Measurements from ENCODE around the gene MRPL14.
"Not testable (repeated sequence)": the region's sequence is repeated elsewhere in the genome, so short reads cannot be mapped to it uniquely, and the experiment has no call there.

MRPL14 gene

GRCh38 chr6:44150317-44150917, 23.2 kb upstream of the MRPL14 start:
- DNase-seq (ENCODE audit: low read depth, low spot score): no peak

GRCh38 chr6:44149369-44150012, 22.2 kb upstream of the MRPL14 start:
- DNase-seq (ENCODE audit: low read depth, low spot score): no peak

DNA sequence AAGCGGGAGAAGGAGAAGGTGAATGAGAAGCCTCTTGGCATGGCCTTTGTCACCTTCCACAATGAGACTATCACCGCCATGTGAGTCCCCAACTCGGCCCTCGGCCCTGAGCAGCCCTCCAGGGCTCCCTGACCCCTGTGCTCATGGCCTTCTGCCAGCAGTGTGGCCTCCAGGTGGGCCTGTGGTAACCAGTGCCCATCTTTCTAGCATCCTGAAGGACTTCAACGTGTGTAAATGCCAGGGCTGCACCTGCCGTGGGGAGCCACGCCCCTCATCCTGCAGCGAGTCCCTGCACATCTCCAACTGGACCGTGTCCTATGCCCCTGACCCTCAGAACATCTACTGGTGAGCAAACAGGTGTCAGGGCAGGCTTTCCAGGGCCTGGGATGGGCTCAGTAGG, 21.1 kb upstream of the MRPL14 start:
- no peak for DNase-seq (ENCODE audit: low read depth, low spot score)

- DNase-seq (ENCODE audit: low read depth, low spot score): no peak
These were observed 20.0 kb upstream of the MRPL14 start for GRCh38 chr6:44147256-44147655.

DNA sequence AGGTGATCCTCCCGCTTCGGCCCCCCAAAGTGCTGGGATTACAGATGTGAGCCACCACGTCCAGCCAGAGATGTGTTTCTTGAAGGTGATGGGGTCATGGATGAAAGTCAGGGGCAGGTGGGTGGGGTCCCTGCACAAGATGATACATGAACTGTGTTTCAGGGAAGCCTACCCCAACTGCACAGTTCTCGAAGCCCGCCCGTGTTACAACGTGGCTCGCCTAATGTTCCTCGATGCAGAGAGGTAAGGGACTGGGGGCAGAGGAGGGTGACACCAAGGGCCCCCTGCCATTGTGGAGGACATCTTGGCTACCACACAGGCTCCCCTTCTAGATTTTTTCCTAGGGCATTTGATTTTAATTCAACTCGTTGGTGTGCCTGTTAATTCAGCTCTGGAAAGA, 19.4 kb upstream of the MRPL14 start:
- DNase-seq (ENCODE audit: low read depth, low spot score): no peak

GRCh38 chr6:44145839-44146238, 18.6 kb upstream of the MRPL14 start:
- DNase-seq (ENCODE audit: low read depth, low spot score): no peak

DNA sequence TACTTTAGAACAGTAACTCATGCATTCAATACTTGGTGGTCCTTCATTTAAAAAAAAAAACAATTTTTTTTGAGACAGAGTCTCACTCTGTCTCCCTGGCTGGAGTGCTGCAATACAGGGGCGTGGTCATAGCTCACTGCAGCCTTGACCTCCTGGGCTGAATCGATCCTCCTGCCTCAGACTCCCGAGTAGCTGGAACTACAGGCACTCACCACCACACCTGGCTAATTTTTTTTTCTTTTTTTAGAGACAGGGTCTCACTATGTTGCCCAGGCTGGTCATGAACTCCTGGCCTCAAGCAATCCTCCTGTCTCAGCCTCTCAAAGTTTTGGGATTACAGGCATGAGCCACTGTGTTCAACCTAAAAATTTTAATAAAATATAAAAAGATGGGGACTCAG, 17.3 kb upstream of the MRPL14 start:
- not testable (repeated sequence) for DNase-seq (ENCODE audit: low read depth, low spot score)

DNA sequence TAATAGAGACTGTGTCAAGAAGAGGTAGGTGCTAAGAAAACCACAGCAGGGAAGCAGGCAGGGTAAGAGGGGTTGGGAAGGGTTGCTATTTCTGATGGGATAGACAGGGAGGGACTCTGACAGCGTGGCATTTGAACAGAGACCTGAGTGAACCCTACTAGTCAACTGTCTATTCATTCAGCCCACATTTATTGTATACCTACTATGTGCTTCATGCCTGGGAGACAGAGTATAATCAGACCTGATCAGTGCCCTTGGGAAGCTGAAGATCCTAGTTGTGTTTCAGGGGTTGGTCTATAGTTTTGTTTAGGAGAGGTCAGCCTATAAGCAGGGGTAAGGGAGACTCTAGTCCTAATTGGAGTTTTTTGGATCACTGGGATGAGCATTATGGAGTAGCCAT, 16.5 kb upstream of the MRPL14 start:
- no peak for DNase-seq (ENCODE audit: low read depth, low spot score)

DNA sequence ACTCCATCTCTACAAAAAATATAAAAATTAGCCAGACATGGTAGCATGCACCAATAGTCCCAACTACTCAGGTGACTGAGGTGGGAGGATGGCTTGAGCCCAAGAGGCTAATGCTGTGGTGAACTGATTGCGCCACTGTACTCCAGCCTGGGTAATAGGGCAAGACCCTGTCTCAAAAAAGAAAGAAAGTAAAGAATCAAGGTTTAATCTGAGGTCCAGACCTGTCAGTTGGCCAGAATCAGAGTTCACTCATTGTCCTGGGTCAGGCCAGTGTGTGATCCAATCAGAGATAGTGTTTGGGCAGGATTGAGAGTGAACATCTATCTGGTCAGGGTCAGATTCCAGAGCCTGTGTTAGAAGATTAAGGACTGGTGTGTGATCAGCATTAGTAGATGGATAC, 15.6 kb upstream of the MRPL14 start:
- DNase-seq (ENCODE audit: low read depth, low spot score): no peak

DNA sequence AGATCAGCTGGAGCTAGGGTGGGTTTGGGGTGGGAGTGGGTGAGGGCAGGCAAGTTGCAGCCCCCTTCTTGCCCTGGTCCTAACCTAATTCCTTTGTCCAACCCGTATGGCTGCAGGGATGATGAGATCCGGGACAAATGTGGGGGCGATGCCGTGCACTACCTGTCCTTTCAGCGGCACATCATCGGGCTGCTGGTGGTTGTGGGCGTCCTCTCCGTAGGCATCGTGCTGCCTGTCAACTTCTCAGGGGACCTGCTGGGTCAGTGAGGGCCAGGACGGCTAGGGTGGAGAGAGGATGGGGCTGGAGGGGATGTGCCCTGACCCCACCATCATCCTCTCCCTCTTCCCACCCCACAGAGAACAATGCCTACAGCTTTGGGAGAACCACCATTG, 12.1 kb upstream of the MRPL14 start:
- no peak for DNase-seq (ENCODE audit: low read depth, low spot score)

GRCh38 chr6:44138717-44139350, 11.6 kb upstream of the MRPL14 start:
- no peak for DNase-seq (ENCODE audit: low read depth, low spot score)

- DNase-seq (ENCODE audit: low read depth, low spot score): no peak
These were observed 8.6 kb upstream of the MRPL14 start for GRCh38 chr6:44135875-44136274.

- no peak for DNase-seq (ENCODE audit: low read depth, low spot score)
These were observed 8.0 kb upstream of the MRPL14 start for GRCh38 chr6:44135173-44135758.

DNA sequence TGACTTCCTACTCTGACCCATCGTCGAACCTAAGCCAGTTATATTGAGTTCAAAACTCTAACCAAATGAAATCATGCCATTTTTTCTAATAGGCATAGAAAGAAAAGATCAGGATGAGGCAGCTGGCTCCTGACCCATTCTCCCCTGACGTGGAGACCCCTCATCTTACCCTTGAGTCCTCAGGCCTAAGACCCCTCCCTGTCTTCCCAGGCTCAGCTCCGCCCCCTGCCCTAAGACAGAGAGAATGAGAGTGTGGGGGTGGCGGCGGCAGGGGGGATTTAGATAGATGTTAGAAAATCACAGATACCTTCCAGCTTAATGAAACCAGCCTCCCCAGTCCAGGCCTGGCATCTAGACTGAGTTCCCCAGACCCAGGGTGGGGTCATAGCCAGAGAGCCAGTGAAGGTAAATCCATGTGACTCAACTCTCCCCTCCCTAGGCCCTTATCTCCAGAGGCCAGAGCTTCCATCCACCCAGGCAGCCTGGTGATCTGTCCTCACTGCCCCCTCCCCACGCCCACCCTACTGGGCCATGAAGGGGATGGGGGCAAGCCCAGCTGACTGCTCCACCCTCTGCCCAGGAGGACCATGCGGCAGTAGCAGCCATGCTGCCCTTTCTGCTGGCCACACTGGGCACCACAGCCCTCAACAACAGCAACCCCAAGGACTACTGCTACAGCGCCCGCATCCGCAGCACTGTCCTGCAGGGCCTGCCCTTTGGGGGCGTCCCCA, 6.9 kb upstream of the MRPL14 start:
- no peak for DNase-seq (ENCODE audit: low read depth, low spot score)

DNA sequence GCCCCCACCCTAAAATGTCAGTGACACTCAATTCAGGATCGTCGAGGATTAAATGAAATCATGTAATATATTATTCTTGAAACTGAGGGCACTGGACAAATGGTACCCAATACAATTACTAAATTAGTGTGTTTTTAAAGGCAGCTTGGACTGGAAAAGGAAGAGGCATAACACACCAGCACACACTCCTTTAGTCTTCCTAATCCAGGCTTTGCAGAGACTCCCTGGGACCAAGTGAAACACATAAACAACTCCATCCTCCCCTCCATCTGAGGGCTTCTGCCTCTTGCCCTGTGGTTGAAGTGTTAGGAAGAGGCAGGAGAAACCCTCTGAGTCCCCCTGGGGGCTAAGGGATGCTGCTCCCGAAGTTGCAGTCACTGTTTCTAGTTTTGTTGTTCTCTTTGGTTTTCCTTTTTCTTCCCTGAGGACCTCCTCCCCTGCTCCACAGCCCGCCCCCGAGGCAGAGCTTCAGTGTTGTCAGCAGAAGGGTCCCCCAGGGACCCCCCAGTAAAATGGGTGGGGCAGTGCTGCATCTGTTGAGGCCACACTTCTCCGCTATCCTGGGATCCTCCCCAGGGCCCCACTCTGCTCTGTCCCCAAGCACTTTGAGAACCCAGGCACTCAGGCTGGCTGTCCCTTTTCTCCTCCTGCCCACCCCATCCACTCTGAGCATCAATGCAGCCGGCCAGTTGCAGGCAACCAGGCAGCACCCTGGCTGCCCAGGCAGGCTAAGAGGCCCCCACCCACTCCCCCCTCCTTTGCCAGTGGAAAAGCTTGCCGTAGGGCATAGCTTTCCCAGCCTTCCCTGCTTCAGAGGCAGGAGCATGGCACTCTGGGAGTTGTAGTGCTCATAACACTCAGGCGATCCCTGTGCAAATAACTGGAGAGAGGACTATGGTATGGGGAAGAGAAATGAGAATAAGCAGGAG, 6.0 kb upstream of the MRPL14 start:
- no peak for DNase-seq (ENCODE audit: low read depth, low spot score)

GRCh38 chr6:44132476-44132875, 5.2 kb upstream of the MRPL14 start:
- no peak for DNase-seq (ENCODE audit: low read depth, low spot score)

DNA sequence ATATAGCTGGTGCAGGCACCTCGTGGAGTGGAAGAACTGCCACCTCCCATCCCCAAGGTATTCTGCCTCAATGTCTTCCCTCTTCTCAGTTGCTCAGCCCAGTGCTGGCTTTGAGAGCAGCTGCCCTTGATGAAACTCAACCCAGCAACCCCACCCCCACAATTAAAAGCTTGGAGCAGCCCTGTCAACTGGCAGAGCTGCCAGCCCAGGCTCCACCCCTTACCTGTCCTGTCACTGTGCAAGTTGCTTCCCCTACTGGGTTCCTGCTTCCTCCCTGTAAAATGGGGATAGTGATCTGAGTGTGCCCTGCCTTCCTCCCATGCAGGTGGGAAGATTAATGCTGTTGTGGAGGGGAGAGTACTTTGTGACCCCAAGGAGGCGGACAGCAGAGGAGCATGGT, 4.6 kb upstream of the MRPL14 start:
- DNase-seq (ENCODE audit: low read depth, low spot score): no peak

- DNase-seq (ENCODE audit: low read depth, low spot score): no peak
These were observed 2.6 kb upstream of the MRPL14 start for GRCh38 chr6:44129841-44130322.

GRCh38 chr6:44128020-44128917, 1.0 kb upstream of the MRPL14 start:
- no peak for DNase-seq (ENCODE audit: low read depth, low spot score)
